SIG-M5 (cell line): ENCODE data around the gene SPATA31C2.
"Not testable (repeated sequence)": the region's sequence is repeated elsewhere in the genome, so short reads cannot be mapped to it uniquely, and the experiment has no call there.

Experiments used
- DNase-seq: peaks from one replicate; lab custom pipeline; 2025; lab: John Stamatoyannopoulos, UW

SPATA31C2 gene

DNA sequence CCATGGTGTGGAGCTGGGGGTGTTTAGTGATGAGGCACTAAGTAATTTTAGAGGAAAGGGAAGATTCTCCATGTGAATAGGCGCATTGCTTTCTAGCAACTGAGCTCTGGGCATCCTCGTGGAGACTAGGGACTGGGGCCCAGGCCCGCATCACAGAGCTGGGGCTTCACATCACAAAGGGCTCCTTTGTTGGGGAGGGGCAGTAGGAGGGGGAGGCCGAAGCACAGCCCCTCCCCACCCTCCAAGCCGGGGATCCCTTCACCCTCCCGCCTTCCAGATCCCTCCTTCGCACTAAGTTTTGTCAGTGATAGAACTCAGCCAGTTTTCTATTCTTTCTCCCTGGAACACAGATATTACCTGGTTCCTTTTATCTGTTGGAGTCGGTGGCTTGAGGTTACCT, at the start of gene SPATA31C2:
SPATA31C2 (minus strand) TSS at position 101 of the 400 bp plus-strand sequence; CDS start at position 72, 29 bp downstream.
- not testable (repeated sequence) for DNase-seq

GRCh38 chr9:88187631-88188030, 49.4 kb upstream of the SPATA31C2 start:
- no peak for DNase-seq

GRCh38 chr9:88186495-88187110, 48.3 kb upstream of the SPATA31C2 start:
- no peak for DNase-seq

DNA sequence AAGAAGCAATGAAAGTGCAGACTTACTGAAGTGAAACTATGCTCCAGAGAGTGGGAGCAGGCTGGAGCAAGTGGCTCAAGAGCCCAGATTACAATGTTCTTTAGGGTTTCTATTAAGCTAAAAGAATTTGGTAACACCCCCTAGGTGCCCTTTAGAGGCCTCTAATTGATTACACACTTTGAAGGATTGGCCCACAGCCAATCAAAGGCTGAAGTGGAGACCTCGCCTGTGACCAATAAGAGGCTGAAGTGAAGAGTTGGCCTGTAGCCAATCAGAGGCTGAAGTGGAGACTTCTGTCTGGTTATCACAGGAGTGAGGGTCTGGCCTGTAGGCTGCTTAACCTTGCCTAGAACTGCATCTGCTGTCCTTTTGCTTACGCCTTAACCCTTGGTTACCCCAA, 46.7 kb upstream of the SPATA31C2 start:
- DNase-seq, result no peak

- no peak for DNase-seq
These were observed 45.7 kb upstream of the SPATA31C2 start for GRCh38 chr9:88183798-88184495.

DNA sequence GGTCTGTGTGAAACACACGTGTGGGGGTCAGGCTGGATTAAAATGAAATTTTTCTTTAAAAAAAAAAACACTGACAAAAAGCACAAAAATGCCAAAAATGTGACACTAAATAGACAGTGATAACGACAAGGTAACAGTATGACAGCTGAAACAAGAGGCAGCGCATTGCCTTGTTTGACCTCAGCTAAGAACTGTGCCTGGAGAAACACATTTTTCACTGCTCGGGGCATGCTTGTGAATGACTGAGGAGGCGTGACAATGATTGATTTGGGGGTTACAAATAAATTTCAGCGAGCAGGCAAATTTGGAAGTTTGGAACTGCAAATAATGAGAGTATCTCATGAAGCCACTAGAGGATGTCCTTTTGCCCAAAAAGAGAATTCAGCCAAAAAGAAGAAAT, 44.2 kb upstream of the SPATA31C2 start:
- no peak for DNase-seq

DNA sequence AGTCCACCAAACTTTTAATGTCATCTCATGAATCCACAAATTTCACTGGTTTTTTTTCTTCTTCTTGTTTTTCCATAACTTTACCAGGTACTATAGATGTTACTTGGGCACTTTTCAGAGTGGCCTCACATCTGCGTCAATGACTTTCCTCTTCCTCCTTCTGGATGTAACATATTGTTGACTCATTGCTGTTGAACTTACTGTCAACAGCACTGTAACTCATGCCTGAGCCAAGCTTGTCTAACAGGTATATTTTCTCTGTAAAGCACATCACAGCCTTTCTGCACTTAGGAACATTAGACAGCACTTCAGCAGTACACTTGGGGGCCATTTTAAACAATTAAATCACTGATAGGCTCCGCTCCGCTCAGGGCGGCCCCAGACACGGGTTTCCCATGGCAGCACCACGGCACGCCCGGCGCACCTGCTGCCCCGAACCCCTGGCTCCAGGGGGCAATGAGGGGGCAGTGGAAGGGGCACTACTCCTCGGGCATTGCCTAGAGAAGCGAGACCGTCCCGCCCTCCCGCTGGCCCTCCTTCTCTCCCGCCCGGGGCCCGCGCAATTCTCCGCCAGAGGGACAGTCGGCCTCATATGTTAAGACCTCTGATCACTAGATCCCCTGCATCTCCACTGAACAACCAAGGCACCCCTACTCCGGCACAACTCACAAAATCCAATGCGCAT, 41.9 kb upstream of the SPATA31C2 start:
- DNase-seq, result no peak

DNA sequence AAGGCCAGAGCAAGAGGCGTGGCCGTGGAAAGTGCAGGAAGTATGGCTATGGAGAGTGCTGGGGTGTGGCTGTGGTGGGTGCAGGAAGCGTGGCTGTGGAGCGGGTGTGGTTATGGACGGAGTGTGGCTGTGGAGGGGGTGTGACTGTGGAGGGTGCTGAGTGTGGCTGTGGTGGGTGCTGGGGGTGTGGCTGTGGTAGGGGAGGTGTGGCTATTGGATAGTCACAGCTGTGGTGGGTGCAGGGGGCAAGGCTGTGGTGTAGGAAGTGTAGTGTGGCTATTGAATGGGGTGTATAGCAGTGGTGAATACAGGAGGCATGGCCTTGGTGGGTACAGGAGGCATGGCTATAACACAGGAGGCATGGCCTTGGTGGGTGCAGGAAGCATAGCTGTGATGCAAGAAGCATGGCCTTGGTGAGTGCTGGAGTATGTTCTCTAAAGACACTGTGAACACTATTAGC, 40.8 kb upstream of the SPATA31C2 start:
- DNase-seq, result no peak

GRCh38 chr9:88178641-88179040, 40.4 kb upstream of the SPATA31C2 start:
- DNase-seq, result no peak

DNA sequence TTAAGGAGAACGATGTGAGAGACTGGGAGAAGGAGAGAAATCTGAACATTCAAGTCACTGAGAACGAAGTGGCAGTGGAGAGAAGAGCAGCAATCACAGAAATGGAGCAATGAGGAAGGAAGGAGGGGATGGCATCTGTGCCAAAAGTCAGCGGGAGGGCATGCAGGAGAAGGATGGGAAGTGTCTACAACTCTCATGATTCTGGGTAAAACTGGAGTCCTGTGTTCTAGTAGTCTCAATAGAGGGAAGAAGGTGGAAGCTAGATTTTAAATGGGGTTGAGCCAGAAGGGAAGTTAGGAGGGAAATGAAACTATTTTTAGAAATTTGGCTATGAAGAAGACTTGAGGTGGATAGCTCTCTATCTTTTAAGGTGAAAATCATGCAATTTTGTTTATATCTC, 39.1 kb upstream of the SPATA31C2 start:
- no peak for DNase-seq

GRCh38 chr9:88174324-88174723, 36.0 kb upstream of the SPATA31C2 start:
- no peak for DNase-seq

GRCh38 chr9:88173378-88173999, 35.2 kb upstream of the SPATA31C2 start:
- no peak for DNase-seq

DNA sequence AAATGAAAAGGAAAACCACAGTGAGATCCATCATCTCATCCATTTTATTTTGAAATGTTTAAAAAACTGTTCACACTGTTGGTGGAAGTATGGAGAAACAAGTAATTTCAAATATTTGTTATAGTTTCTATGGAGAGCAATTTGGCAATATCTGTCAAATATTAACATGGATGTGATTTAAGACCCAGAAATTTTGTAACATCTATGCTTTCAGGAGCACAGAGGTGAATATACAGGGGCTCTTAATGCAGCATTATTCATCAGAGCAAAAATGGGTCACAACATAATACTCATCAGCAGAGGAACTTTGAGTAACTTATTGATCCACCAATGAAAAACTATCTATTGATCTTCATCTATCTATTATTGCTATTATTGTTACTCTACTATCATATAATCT, 31.4 kb upstream of the SPATA31C2 start:
- DNase-seq, result no peak

- DNase-seq, result no peak
These were observed 30.3 kb upstream of the SPATA31C2 start for GRCh38 chr9:88168564-88168963.

DNA sequence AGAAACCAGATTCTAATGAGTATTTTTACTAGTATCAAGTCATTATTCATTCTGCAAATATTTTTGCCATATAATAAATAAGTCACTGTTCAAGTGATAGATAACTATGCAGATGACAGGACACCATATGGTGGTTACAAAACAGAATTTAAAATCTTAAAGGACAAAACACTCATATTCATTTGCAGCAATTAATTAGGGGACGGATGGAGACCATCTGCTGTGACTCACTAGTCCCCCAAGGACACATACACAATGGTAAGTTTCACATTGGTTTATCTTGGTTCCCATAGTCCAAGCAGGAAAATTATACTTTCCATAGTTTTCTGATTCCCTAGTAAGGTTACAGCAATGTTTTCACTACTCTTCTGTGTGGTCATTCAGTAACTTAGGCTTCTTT, 28.4 kb upstream of the SPATA31C2 start:
- DNase-seq, result no peak

GRCh38 chr9:88164850-88165249, 26.6 kb upstream of the SPATA31C2 start:
- DNase-seq, result no peak

DNA sequence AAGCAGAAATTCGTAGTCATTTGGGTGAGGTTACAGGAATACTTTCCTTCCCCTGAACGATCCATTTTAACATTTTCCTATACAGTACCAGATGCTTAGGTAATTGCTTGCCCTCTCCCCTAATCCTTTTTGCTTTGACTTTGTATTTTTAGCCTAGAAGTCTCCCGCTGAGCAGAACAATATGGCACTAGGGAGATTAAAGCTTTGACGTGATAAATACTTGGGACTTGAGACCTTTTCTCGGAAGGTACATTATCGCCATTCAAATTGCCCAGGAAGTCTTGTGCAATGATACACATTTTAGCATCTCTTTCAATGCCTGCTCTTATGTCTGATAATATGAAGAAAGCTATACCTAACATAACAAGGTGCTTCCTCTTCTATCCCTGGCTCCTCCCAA, 22.9 kb upstream of the SPATA31C2 start:
- no peak for DNase-seq

DNA sequence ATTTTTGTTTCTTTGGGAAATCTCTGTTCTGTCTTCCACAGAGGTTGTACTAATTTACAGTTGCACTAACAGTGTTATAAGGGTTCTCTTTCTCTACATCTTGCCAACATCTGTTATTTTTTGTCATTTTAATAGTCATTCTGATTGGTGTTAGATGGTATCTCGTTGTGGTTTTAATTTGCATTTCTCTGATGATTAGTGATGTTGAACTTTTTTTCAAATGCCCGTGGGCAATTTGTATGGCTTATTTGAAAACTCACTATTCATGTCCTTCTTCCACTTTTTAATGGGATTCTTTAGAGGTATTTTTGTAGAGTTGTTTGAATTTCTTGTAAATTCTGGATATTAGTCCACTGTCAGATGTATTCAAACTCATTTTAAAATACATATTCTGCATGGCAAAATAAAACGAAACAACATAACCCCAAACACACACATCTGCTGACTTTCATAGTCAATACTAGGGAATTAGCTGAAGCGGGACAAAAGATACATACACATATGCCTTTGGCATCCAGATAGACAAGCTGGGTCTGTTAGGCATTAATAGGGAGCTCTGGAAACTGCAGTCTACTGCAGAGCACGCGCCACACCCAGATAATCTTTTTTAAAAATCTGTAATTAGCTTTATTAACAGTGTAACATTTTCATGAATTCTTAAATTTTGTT, 5.8 kb upstream of the SPATA31C2 start:
- DNase-seq, result no peak

DNA sequence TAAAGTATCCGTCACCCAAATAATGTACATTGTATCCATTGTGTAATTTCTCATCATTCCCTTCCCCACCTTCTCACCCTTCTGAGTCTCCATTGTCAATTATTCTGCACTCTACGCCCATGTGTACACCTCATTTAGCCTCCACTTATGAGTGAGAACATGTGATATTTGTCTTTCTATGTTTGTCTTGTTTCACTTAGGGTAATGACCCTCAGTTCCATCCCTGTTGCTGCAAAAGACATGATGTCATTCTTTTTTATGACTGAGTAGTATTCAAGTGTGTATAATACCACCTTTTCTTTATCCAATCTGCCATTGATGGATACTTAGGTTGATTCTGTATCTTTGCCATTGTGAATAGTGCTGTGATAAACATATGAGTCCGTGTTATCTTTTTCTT, 4.9 kb upstream of the SPATA31C2 start:
- no peak for DNase-seq

DNA sequence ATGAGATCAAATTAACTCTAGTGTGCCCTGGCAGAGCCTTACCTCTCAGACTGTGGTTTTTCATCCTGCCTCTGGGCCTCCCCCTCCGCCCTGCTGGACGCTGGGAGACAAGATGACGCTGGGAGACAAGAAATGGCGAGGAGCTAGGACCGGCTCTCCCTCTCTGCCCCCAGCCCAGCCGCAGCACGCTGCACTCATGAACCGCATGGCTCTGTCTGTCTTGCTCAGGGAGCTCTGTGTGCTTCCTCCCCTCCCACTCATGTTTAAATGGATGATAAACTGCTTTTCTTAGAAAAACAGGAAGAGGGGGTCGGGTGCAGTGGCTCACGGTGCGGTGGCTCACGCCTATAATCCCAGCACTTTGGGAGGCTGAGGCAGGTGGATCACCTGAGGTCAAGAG, 4.7 kb downstream of the SPATA31C2 start:
- DNase-seq, result not testable (repeated sequence)

DNA sequence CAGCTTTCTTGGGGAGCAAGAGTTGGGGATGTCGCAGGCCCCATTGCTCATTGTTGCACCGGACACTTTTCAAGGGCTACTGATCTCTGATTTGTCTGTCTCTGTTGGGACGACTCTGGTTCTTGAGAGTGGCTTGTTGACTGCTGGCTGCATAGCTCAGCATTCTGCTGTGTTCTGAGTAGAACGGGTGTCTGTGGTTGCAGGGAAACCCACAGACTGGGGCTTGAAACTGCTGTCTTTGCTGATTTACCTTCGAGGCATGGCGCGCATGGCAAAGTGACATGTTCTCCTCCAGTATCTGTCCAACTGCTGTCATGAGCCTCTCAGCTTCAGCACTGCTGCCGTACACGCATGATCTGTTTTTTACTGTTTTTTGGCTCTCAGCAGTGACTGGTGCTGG, 8.7 kb downstream of the SPATA31C2 start:
- not testable (repeated sequence) for DNase-seq

DNA sequence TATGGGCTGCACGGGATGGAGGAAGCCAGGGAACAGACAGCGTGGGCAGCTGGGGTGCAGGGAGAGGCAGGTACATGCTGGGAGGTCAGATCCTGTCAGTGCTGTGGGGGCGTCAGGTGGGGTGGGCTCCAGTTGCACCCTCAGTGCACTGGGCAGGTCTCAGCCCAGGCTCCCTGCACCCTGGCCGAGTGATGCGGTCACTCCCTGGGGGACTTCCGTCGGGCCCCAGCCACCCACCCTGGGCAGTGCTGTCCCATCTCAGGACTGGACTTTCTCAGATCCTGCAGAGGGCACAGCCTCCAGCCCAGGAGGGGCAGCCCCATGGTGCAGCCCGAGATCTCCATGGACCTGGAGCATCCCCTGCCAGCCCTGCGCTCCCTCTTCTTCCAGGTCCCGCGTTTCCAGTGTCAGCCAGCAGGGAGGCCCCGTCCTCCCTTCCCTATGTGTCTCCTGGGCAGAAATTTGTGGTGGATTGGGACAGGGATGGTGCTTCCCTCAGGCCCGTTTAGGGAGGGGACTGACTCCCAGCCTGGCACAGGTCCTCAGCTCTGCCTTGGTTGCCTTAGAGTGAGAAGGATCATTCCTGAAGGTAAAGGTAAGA, 10.5 kb downstream of the SPATA31C2 start:
- DNase-seq, result not testable (repeated sequence)
